ENCODE measurements around the gene GBA2.

- TF ChIP-seq CTCF (IDR thresholded peaks at IDR 0.05) = no peak
- TF ChIP-seq EP300 (IDR thresholded peaks at IDR 0.05) = no peak
Observed at GRCh38 chr9:35695943-35696401, 53.1 kb downstream of the GBA2 start.
